ENCODE results near the gene TCEANC2. TPM values are rescaled to one million over a fixed set of nuclear protein-coding genes. Genes with fewer than 3 reads are reported as not detected.

The TCEANC2 gene
- total RNA-seq, 4 donors from 2014 or later: 1.4 to 7.1 (median 5.7) TPM

GRCh38 chr1:54126271-54126815 lies 72.9 kb downstream of the TCEANC2 start:
- Histone ChIP-seq H3K27me3 (no peaks in the 10 kb centered on the region), H3K36me3 (no peaks in the 10 kb centered on the region), H3K4me1 (peaks cover under 1 to 21% (median 7%) of the 10 kb centered on the region in 4 donors), H3K4me3 (no peak overlapping the region), H3K9me3 (no peaks in the 10 kb centered on the region), H3K27ac (no peak overlapping the region)
- in situ Hi-C loops (cut with MboI; ENCODE audit: low pct_ligation_motif_present in 1 of 4, low pct_unique_long_range_greater_than_20kb in 1 of 4, low sequenced_read_pairs in 3 of 4) (loop anchor here in 1 of 4 donors (10.0 kb wide), 1 partner anchor 368 kb away; no protein-coding TSS in a partner anchor), intact Hi-C loops (cut with DNase I; ENCODE audit: low total_unique reads) (no loop called here)
- TF ChIP-seq POLR2A (IDR thresholded peaks at IDR 0.05) (no peak), EP300 (IDR thresholded peaks at IDR 0.05; ENCODE audit: low read depth) (no peak), CTCF (IDR thresholded peaks at IDR 0.05) (no peak), POLR2AphosphoS5 (IDR thresholded peaks at IDR 0.05) (no peak)
- WGBS, 2 donors (ENCODE audit: low coverage in 1 of 2): 81 to 93% methylated on average over 3 of the region's 3 CpGs
- no peak for DNase-seq

- no peaks in the 10 kb centered on the region for H3K9me3 ChIP-seq
- no peaks in the 10 kb centered on the region for H3K36me3 ChIP-seq
- in situ Hi-C loops (cut with MboI; ENCODE audit: low pct_ligation_motif_present in 1 of 4, low pct_unique_long_range_greater_than_20kb in 1 of 4, low sequenced_read_pairs in 3 of 4) (loop anchor here in 1 of 4 donors (10.0 kb wide), 1 partner anchor 367 kb away; no protein-coding TSS in a partner anchor), intact Hi-C loops (cut with DNase I; ENCODE audit: low total_unique reads) (no loop called here)
- no peak overlapping the region for H3K4me3 ChIP-seq
- no peaks in the 10 kb centered on the region for H3K27me3 ChIP-seq
- H3K27ac ChIP-seq: no peak overlapping the region
- TF ChIP-seq CTCF (IDR thresholded peaks at IDR 0.05) (no peak), POLR2A (IDR thresholded peaks at IDR 0.05) (no peak), EP300 (IDR thresholded peaks at IDR 0.05; ENCODE audit: low read depth) (no peak)
- WGBS, 2 donors (ENCODE audit: low coverage in 1 of 2): 86 to 96% methylated on average over 4 to 7 of the region's 7 CpGs
- H3K4me1 ChIP-seq: peaks cover 0 to 13% (median 0%) of the 10 kb centered on the region in 4 donors
- DNase-seq: no peak
Observed at GRCh38 chr1:54127594-54128300, 74.3 kb downstream of the TCEANC2 start.

- Histone ChIP-seq H3K9me3 (no peaks in the 10 kb centered on the region), H3K36me3 (no peaks in the 10 kb centered on the region), H3K4me3 (no peak overlapping the region), H3K27ac (no peak overlapping the region), H3K4me1 (peaks cover 0 to under 1% (median 0%) of the 10 kb centered on the region in 4 donors), H3K27me3 (no peaks in the 10 kb centered on the region)
- intact Hi-C loops (cut with DNase I; ENCODE audit: low total_unique reads): no loop called here
- in situ Hi-C loops (cut with MboI; ENCODE audit: low pct_ligation_motif_present in 1 of 4, low pct_unique_long_range_greater_than_20kb in 1 of 4, low sequenced_read_pairs in 3 of 4): loop anchor here in 1 of 4 donors (10.0 kb wide), 1 partner anchor 365 kb away; no protein-coding TSS in a partner anchor
- TF ChIP-seq EP300 (IDR thresholded peaks at IDR 0.05; ENCODE audit: low read depth) (no peak), POLR2AphosphoS5 (IDR thresholded peaks at IDR 0.05) (no peak), POLR2A (IDR thresholded peaks at IDR 0.05) (no peak), CTCF (IDR thresholded peaks at IDR 0.05) (no peak)
- WGBS, 2 donors (ENCODE audit: low coverage in 1 of 2): 68 to 93% methylated on average over 2 of the region's 2 CpGs
- DNase-seq: no peak
Observed at GRCh38 chr1:54129858-54130257, 76.5 kb downstream of the TCEANC2 start.

- Histone ChIP-seq H3K27me3 (no peaks in the 10 kb centered on the region), H3K4me1 (no peaks in the 10 kb centered on the region), H3K27ac (no peak overlapping the region), H3K9me3 (no peaks in the 10 kb centered on the region), H3K4me3 (no peak overlapping the region), H3K36me3 (no peaks in the 10 kb centered on the region)
- in situ Hi-C loops (cut with MboI; ENCODE audit: low pct_ligation_motif_present in 1 of 4, low pct_unique_long_range_greater_than_20kb in 1 of 4, low sequenced_read_pairs in 3 of 4): no loop called here
- 76 to 80% methylated on average over 1 to 2 of the region's 2 CpGs for WGBS, 2 donors (ENCODE audit: low coverage in 1 of 2)
- DNase-seq: no peak
- TF ChIP-seq POLR2AphosphoS5 (IDR thresholded peaks at IDR 0.05) (no peak), POLR2A (IDR thresholded peaks at IDR 0.05) (no peak), CTCF (IDR thresholded peaks at IDR 0.05) (no peak), EP300 (IDR thresholded peaks at IDR 0.05; ENCODE audit: low read depth) (no peak)
- intact Hi-C loops (cut with DNase I; ENCODE audit: low total_unique reads): no loop called here
Observed at GRCh38 chr1:54131419-54131818, 78.0 kb downstream of the TCEANC2 start.

All from transverse colon (tissue), 4 donors.